ENCODE data around the gene PIM1.
A peak's percentile ranks its signal among the peaks of the same experiment; 100 is the strongest.
"Not testable (repeated sequence)": the region's sequence is repeated elsewhere in the genome, so short reads cannot be mapped to it uniquely, and the experiment has no call there.

Gene PIM1

DNA sequence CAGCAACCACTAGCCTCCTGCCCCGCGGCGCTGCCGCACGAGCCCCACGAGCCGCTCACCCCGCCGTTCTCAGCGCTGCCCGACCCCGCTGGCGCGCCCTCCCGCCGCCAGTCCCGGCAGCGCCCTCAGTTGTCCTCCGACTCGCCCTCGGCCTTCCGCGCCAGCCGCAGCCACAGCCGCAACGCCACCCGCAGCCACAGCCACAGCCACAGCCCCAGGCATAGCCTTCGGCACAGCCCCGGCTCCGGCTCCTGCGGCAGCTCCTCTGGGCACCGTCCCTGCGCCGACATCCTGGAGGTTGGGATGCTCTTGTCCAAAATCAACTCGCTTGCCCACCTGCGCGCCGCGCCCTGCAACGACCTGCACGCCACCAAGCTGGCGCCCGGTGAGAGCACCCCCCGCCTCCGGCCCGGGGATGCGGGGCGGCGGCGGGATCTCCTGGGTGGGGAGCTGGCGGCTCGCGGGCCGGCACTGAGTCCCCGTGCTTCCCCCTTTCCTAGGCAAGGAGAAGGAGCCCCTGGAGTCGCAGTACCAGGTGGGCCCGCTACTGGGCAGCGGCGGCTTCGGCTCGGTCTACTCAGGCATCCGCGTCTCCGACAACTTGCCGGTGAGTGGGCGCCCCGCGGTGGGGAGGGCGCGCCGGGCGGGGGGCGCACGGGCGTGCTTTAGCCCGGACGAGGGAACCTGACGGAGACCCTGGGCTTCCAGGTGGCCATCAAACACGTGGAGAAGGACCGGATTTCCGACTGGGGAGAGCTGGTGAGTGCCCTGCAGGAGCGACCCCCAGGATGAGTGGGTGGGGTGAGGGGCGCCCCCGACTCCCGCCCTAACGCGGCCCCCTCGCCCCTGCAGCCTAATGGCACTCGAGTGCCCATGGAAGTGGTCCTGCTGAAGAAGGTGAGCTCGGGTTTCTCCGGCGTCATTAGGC, 585 bp downstream of the PIM1 start:
- peak; percentile 30 to 38 (median 30) for DNase-seq (ENCODE audit: low read depth in 2 of 3, low spot score in 2 of 3)

DNA sequence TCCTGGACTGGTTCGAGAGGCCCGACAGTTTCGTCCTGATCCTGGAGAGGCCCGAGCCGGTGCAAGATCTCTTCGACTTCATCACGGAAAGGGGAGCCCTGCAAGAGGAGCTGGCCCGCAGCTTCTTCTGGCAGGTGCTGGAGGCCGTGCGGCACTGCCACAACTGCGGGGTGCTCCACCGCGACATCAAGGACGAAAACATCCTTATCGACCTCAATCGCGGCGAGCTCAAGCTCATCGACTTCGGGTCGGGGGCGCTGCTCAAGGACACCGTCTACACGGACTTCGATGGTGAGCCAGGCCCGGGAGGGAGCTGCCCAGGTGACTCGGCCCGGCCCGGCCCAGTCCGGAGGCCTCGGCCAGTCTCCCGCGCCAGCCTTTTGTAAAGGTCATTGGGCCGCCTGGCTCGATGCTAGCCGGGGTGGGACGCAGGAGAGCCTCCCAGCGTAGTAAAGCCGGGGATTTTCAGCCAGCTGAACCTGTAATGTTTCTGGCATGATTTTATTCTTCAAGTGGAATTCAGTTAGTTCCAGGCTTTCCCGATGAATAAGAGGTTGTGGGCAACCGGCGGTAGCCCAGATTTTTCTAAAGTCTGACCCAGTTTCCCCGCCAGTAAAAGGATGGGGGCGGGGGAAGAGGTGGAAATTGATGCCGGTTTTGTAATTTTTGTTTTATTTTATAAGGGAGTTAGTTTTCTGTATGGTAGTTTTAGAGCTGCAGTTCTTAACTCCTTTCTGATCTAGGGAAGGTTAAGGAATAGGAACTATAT, 1.4 kb downstream of the PIM1 start:
- peak in 1 of 3 experiments; percentile 44 for DNase-seq (ENCODE audit: low read depth in 2 of 3, low spot score in 2 of 3)

DNA sequence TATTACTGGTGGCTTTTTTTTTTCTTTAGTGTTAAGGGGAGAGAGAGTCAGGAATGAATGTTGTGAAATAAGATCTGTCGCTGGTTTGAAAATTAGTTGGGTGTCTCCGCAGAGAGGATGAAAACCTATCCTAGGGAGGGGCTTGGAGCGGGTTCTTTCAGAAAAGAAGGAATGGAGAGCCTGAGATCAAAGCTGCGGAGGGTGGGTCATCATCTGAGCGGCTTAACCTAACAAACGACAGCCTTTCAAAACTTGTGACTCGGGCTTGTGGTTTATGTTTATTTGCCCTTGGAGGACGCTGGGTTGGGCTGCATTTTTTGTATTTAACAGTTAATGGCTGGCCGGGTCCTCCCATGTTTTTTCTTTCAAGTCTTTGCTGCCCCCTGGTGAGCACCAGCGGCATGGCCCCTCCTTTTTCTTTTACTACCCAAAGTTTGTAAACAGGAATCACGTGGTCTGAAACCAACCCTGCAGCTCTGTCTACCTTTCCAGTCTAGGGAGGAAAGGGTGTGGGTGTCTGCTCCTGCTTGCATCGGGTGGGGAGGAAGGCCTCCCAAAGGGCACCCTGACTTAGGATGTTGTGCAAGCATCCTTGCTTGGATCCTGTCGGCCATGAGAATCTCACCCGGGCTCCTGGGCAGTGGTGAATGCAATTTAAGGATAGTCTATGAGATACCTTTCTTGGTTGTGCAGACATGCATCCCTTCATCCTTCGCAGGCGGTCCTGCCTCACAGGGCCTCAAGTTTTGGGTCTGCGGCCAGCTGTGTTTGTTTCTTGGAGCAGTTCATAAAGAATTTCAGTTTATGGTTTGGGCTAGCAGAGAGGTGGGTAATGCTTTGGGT, 2.2 kb downstream of the PIM1 start:
- DNase-seq (ENCODE audit: low read depth in 2 of 3, low spot score in 2 of 3): peak; percentile 68 to 86 (median 85)

DNA sequence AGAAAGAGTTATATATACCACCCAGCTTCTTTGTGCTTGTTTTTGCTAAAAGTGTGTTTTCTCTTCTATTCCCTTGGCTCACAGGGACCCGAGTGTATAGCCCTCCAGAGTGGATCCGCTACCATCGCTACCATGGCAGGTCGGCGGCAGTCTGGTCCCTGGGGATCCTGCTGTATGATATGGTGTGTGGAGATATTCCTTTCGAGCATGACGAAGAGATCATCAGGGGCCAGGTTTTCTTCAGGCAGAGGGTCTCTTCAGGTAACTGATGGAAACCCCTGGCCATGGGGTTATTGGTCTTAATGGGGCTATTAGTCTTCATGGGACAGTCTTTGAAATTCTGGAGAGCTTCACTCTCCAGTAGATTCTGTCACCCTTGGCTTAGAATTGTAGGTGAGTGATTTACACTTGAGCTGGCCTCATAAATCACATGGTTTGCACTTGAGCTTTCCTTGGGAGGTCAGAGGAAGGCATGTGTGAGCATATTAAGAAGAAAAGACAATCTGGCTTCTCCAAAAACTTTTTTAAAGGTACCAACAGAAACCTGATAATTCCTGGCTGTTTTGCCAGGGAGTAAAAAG, 3.0 kb downstream of the PIM1 start:
- no peak for DNase-seq (ENCODE audit: low read depth in 2 of 3, low spot score in 2 of 3)

DNA sequence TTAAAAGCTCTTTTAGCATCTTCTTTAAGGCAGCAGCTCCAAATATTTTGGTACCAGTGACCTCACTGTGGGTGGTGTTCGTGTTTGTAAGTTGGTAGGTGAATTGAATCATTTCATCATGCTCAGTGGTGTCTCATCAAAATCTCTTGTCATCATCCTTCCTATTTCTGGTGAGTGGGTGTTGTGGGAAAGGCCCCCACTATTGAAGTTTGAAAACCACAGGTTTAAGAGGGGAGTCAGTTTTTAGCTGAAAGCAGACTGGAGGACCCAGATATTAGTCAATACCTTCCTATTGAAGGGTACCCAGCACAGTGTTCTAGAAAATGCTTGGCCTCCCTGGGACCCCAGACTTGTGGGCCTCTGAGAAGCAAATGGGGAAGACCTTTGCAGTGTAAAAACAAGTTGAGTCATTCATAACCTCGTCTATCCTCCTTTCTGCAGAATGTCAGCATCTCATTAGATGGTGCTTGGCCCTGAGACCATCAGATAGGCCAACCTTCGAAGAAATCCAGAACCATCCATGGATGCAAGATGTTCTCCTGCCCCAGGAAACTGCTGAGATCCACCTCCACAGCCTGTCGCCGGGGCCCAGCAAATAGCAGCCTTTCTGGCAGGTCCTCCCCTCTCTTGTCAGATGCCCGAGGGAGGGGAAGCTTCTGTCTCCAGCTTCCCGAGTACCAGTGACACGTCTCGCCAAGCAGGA, 3.7 kb downstream of the PIM1 start:
- DNase-seq (ENCODE audit: low read depth in 2 of 3, low spot score in 2 of 3): peak in 2 of 3 experiments; percentile 28 to 34

- DNase-seq (ENCODE audit: low read depth in 2 of 3, low spot score in 2 of 3): no peak
These were observed 4.2 kb downstream of the PIM1 start for GRCh38 chr6:37174196-37174514.

DNA sequence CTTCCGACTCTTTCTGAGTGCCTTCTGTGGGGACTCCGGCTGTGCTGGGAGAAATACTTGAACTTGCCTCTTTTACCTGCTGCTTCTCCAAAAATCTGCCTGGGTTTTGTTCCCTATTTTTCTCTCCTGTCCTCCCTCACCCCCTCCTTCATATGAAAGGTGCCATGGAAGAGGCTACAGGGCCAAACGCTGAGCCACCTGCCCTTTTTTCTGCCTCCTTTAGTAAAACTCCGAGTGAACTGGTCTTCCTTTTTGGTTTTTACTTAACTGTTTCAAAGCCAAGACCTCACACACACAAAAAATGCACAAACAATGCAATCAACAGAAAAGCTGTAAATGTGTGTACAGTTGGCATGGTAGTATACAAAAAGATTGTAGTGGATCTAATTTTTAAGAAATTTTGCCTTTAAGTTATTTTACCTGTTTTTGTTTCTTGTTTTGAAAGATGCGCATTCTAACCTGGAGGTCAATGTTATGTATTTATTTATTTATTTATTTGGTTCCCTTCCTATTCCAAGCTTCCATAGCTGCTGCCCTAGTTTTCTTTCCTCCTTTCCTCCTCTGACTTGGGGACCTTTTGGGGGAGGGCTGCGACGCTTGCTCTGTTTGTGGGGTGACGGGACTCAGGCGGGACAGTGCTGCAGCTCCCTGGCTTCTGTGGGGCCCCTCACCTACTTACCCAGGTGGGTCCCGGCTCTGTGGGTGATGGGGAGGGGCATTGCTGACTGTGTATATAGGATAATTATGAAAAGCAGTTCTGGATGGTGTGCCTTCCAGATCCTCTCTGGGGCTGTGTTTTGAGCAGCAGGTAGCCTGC, 4.8 kb downstream of the PIM1 start:
- no peak for DNase-seq (ENCODE audit: low read depth in 2 of 3, low spot score in 2 of 3)

- DNase-seq (ENCODE audit: low read depth in 2 of 3, low spot score in 2 of 3): no peak
These were observed 5.6 kb downstream of the PIM1 start for GRCh38 chr6:37175332-37176267.

DNA sequence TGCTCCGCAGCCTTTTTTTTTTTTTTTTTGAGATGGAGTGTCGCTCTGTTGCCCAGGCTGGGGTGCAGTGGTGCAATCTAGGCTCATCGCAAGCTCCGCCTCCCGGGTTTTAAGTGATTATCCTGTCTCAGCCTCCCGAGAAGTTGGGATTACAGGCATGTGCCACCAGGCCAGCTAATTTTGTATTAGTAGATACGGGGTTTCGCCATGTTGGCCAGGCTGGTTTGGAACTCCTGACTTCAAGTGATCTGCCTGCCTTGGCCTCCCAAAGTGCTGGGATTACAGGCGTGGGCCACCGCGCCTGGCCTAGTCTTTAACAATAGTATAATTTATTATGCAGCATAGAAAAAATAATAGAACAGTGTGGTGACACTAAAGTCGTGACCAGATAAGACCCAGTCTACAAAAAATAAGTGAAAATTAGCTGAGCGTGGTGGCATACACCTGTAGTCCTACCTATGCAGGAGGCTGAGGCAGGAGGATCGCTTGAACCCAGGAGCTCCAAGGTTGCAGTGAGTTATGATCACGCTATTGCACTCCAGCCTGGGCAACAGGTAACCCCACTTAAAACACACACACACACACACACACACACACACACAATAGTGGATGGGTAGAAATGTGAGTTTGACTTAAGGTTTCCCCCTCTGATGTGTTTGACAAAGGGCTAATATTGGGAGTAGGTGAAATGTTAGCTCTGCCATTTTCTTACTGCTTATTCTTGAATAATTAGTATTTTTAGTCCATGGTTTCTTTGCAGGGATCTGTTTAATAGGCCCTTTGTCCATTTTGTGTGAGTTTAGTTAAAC, 6.5 kb downstream of the PIM1 start:
- no peak for DNase-seq (ENCODE audit: low read depth in 2 of 3, low spot score in 2 of 3)

- DNase-seq (ENCODE audit: low read depth in 2 of 3, low spot score in 2 of 3): no peak
These were observed 7.4 kb downstream of the PIM1 start for GRCh38 chr6:37177077-37177934.

- no peak for DNase-seq (ENCODE audit: low read depth in 2 of 3, low spot score in 2 of 3)
These were observed 8.1 kb downstream of the PIM1 start for GRCh38 chr6:37177935-37178517.

DNA sequence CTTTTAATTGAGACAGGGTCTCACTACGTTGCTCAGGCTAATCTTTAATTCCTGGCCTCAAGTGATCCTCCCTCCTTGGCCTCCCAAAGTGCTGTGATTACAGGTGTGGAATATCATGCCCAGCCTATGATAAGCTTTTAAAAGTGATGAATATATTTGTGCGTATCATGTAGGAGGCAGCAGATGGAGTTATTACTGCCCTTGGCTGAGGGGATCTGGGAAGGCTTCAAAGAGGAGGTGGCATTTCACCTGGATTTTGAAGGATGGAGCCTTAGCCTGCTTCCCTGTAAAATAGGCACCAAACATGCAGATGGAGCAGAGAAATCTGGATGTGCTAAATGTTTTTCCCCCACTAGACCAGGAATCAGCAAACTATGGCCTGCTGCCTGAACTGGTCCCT, 10.1 kb downstream of the PIM1 start:
- DNase-seq (ENCODE audit: low read depth in 2 of 3, low spot score in 2 of 3): no peak

DNA sequence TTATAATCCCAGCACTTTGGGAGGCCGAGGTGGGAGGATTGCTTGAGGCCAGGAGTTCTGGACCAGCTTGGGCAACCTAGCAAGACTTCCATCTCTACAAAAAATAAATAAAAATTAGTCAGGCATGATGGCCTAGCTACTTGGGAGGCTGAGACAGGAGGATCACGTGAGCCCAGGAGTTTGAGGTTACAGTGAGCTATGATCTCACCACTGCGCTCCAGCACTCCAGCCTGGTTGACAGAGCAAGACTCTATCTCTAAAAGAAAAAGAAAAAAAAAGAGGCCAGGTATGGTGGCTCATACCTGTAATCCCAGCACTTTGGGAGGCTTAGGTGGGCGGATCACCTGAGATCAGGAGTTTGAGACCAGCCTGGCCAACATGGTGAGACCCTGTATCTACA, 10.7 kb downstream of the PIM1 start:
- not testable (repeated sequence) for DNase-seq (ENCODE audit: low read depth in 2 of 3, low spot score in 2 of 3)

DNA sequence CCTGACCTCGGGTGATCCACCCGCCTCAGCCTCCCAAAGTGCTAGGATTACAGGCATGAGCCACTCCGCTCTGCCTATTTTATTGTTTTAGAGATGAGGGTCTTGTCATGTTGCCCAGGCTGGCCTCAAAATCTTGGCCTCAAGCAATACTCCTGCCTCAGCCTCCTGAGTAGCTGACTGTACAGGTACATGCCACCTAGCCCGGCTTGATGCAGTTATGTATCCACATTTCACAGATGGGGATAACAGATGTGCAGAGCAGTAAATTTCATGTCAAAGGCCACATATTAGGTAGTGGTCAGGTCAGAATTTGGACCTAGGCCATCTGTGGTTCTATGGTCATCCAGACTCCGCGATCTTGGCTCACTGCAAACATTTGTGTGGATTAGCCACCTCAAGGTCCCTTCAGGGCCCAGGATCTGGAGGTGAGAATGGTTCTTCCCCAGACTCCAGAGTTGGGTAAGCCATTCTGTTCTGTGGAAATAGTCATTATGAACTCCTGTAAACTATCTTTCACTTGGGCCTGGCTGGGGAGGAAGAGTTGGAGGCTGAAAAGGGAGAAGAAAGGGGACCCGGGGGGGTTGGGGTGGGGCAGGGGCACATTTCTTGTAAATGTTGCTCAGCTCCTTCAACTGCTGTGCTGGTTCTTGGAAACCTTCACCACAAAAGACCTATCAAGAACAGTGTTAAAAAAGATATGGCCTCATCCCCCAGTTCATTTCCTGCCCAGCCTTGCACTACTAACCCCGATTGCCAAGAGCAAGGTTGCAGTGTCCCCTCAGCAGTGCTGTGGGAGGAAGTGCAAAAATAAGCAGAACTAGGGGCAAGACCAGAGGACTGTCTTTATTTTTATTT, 13.0 kb downstream of the PIM1 start:
- DNase-seq (ENCODE audit: low read depth in 2 of 3, low spot score in 2 of 3): peak in 2 of 3 experiments; percentile 35 to 40

DNA sequence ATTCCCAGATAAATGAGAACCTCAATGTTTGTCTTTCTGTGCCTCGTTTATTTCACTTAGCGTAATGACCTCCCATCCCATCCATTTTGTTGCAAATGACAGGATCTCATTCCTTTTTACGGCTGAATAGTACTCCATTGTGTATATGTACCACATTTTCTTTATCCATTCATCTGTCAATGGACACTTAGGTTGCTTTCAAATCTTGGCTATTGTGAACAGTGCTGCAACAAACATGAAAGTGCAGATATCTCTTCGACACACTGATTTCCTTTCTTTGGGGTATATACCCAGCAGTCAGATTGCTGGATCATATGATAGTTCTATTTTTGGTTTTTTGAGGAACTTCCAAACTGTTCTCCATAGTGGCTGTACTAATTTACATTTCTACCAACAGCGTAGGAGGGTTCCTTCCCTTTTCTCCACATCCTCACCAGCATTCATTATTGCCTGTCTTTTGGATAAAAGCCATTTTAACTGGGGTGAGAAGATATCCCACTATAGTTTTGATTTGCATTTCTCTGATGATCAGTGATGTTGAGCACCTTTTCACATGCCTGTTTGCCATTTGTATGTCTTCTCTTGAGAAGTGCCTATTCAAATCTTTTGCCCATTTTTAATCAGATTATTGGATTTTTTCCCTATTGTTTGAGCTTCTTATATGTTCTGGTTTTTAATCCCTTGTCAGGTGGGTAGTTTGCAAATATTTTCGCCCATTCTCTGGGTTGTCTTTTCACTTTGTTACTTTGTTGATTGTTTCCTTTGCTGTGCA, 16.2 kb downstream of the PIM1 start:
- DNase-seq (ENCODE audit: low read depth in 2 of 3, low spot score in 2 of 3): not testable (repeated sequence)

Measured in activated CD8-positive, alpha-beta memory T cell treated with anti-CD3 and anti-CD28 coated beads for 48 hours (primary cell).